Liver (tissue), 9 donors: Measurements from ENCODE around the gene LITAFD. TPM values are rescaled to one million over a fixed set of nuclear protein-coding genes. Genes with fewer than 3 reads are reported as not detected.

Source experiments
- DNase-seq: peaks from one replicate; pipeline ENCODE4 v3.0.0-alpha.2; 2017; ENCODE audit warnings: low spot score
- H3K27ac ChIP-seq, 2 donors: one replicate each; pipeline ENCODE4 v1.7.0; 2013; ENCODE audit warnings: inconsistent platforms in 2 of 2, low read length in 2 of 2, control low read depth in 1 of 2, low read depth in 1 of 2, mild to moderate bottlenecking in 1 of 2
- H3K27me3 ChIP-seq, 4 donors: one replicate each; pipeline versions ENCODE4 v1.6.1 to v1.7.0; 2013; ENCODE audit warnings: low read length in 3 of 4, inconsistent platforms in 1 of 4, mild to moderate bottlenecking in 1 of 4, moderate library complexity in 1 of 4; ENCODE audit not compliant: control insufficient read depth in 4 of 4, insufficient read depth in 4 of 4
- H3K36me3 ChIP-seq, 4 donors: one replicate each; pipeline versions ENCODE4 v1.6.1 to v1.7.0; 2013; ENCODE audit warnings: low read length in 3 of 4, mild to moderate bottlenecking in 3 of 4, low read depth in 1 of 4, moderate library complexity in 1 of 4; ENCODE audit not compliant: control insufficient read depth in 4 of 4, insufficient read depth in 3 of 4
- H3K4me1 ChIP-seq, 4 donors: one replicate each; pipeline versions ENCODE4 v1.6.1 to v1.7.0; 2013; ENCODE audit warnings: low read length in 3 of 4, mild to moderate bottlenecking in 3 of 4, moderate library complexity in 1 of 4; ENCODE audit not compliant: control insufficient read depth in 4 of 4, insufficient read depth in 4 of 4
- H3K4me3 ChIP-seq, 3 donors: one replicate each; pipeline versions ENCODE4 v1.6.1 to v1.7.0; 2013; ENCODE audit warnings: low read length in 3 of 3, control low read depth in 1 of 3, low read depth in 1 of 3, mild to moderate bottlenecking in 1 of 3
- H3K9ac ChIP-seq, 2 donors: one replicate each; pipeline ENCODE4 v1.7.0; 2013; ENCODE audit warnings: low read length in 2 of 2, mild to moderate bottlenecking in 2 of 2, moderate library complexity in 2 of 2, control low read depth in 1 of 2, low read depth in 1 of 2
- H3K9me3 ChIP-seq, 4 donors: one replicate each; pipeline versions ENCODE4 v1.6.1 to v1.7.0; 2013; ENCODE audit warnings: low read length in 3 of 4; ENCODE audit not compliant: control insufficient read depth in 4 of 4
- ATF3 ChIP-seq: IDR thresholded peaks from 2 replicates; pipeline ENCODE4 v1.6.1; 2016; ENCODE audit warnings: antibody characterized with exemption
- EGR1 ChIP-seq, 2 donors: IDR thresholded peaks; 2 replicates each; pipeline ENCODE4 v1.6.1; 2016 to 2018; ENCODE audit warnings: antibody characterized with exemption in 2 of 2, low read depth in 2 of 2
- FOXA1 ChIP-seq: IDR thresholded peaks from 2 replicates; pipeline ENCODE4 v1.6.1; 2016; ENCODE audit warnings: antibody characterized with exemption
- GABPA ChIP-seq, 2 donors: IDR thresholded peaks in 1 of 2; conservative IDR thresholded peaks in 1 of 2; 2 replicates each; pipeline ENCODE4 v1.6.1; 2016; ENCODE audit warnings: antibody characterized with exemption in 2 of 2, mild to moderate bottlenecking in 1 of 2, moderate library complexity in 1 of 2
- HNF4A ChIP-seq, 2 donors: conservative IDR thresholded peaks; 2 replicates each; pipeline ENCODE4 v1.6.1; 2016; ENCODE audit warnings: antibody characterized with exemption in 2 of 2, mild to moderate bottlenecking in 2 of 2
- JUND ChIP-seq, 2 donors: IDR thresholded peaks; 2 replicates each; pipeline ENCODE4 v1.6.1; 2016; ENCODE audit warnings: antibody characterized with exemption in 2 of 2
- MAX ChIP-seq: IDR thresholded peaks from 2 replicates; pipeline ENCODE4 v1.6.1; 2016; ENCODE audit warnings: antibody characterized with exemption
- NR2F2 ChIP-seq: IDR thresholded peaks from 2 replicates; pipeline ENCODE4 v1.6.1; 2016; ENCODE audit warnings: antibody characterized with exemption
- RAD21 ChIP-seq, 2 donors: IDR thresholded peaks; 2 replicates each; pipeline ENCODE4 v1.6.1; 2016; ENCODE audit warnings: antibody characterized with exemption in 2 of 2, mild to moderate bottlenecking in 2 of 2
- REST ChIP-seq: IDR thresholded peaks from 2 replicates; pipeline ENCODE4 v1.6.1; 2016; ENCODE audit warnings: antibody characterized with exemption, mild to moderate bottlenecking
- RXRA ChIP-seq, 2 donors: IDR thresholded peaks; 2 replicates each; pipeline ENCODE4 v1.6.1; 2017 to 2018; ENCODE audit warnings: antibody characterized with exemption in 2 of 2, mild to moderate bottlenecking in 1 of 2
- SP1 ChIP-seq: IDR thresholded peaks from 2 replicates; pipeline ENCODE4 v1.6.1; 2018; ENCODE audit warnings: antibody characterized with exemption, mild to moderate bottlenecking
- TAF1 ChIP-seq: conservative IDR thresholded peaks from 2 replicates; pipeline ENCODE4 v1.6.1; 2016; ENCODE audit warnings: antibody characterized with exemption, mild to moderate bottlenecking
- YY1 ChIP-seq: IDR thresholded peaks from 2 replicates; pipeline ENCODE4 v1.6.1; 2016; ENCODE audit warnings: antibody characterized with exemption, mild to moderate bottlenecking
- ZBTB33 ChIP-seq: IDR thresholded peaks from 2 replicates; pipeline ENCODE4 v1.6.1; 2016; ENCODE audit warnings: antibody characterized with exemption
- whole genome bisulfite sequencing: extraction: QIAGEN DNeasy Blood & Tissue Kit; methylation state at CpG from one replicate; pipeline ENCODE4 v1.1.7; 2013; 5-methylcytosine and 5-hydroxymethylcytosine counted together
- polyA plus RNA-seq, 2 donors: library from polyadenylated mRNA; stranded (reverse) in 1 of 2; unstranded in 1 of 2; fragments of 200-250 nt in 1 of 2; fragments of >200 nt in 1 of 2; fragmentation: Nextera tagmentation in 1 of 2; extraction: Ambion mirVana in 1 of 2; gene quantifications; one replicate each; pipeline versions ENCODE4 v1.2.1 to v1.2.3, GENCODE V29; 2013 to 2015
- total RNA-seq, 2 donors: library from RNA; depleted of rRNA; stranded (reverse); fragments of >200 nt; gene quantifications; one replicate each; pipeline ENCODE4 v1.2.3, GENCODE V29; 2014
- donor health status: healthy.
- donor health status: healthy.
- donor health status: healthy.
- donor health status: healthy.
- donor health status: healthy.

Gene LITAFD
- total and polyA plus RNA-seq, 4 donors: not detected

GRCh38 chr16:8855972-8856371, 26.2 kb upstream of the LITAFD start (continued):
- TF ChIP-seq REST (no peak), ATF3 (no peak), ZBTB33 (no peak), RXRA (IDR thresholded peaks at IDR 0.05) (no peak), MAX (no peak), JUND (IDR thresholded peaks at IDR 0.05) (no peak)

GRCh38 chr16:8858994-8859912, 22.9 kb upstream of the LITAFD start:
- no peak for DNase-seq
- Histone ChIP-seq H3K27ac (peak overlapping the region; percentile 85 to 93), H3K4me1 (peaks cover 10 to 53% (median 36%) of the 10 kb centered on the region in 4 donors), H3K4me3 (no peak overlapping the region), H3K27me3 (no peaks in the 10 kb centered on the region), H3K9me3 (no peaks in the 10 kb centered on the region), H3K36me3 (peaks cover 10 to 31% (median 11%) of the 10 kb centered on the region in 4 donors), H3K9ac (no peak overlapping the region)
- WGBS: 93% methylated on average over 31 of the region's 31 CpGs
- TF ChIP-seq NR2F2 (no peak), SP1 (no peak), GABPA (IDR thresholded peaks at IDR 0.05 in 1 of 2, conservative IDR thresholded peaks at IDR 0.05 in 1 of 2) (no peak), EGR1 (IDR thresholded peaks at IDR 0.05; ENCODE audit: low read depth in 2 of 2) (no peak), FOXA1 (no peak), HNF4A (conservative IDR thresholded peaks at IDR 0.05) (no peak), TAF1 (no peak), ZBTB33 (no peak), YY1 (no peak), RAD21 (IDR thresholded peaks at IDR 0.05) (no peak), JUND (IDR thresholded peaks at IDR 0.05) (no peak)
